ENCODE results near the gene WNT3A. TPM values are rescaled to one million over a fixed set of nuclear protein-coding genes. Genes with fewer than 3 reads are reported as not detected.

Gene WNT3A
- total and polyA plus RNA-seq, 2 donors (not counting 3 experiments of a cell fraction or from before 2014, with no cell fraction given), result not detected

DNA sequence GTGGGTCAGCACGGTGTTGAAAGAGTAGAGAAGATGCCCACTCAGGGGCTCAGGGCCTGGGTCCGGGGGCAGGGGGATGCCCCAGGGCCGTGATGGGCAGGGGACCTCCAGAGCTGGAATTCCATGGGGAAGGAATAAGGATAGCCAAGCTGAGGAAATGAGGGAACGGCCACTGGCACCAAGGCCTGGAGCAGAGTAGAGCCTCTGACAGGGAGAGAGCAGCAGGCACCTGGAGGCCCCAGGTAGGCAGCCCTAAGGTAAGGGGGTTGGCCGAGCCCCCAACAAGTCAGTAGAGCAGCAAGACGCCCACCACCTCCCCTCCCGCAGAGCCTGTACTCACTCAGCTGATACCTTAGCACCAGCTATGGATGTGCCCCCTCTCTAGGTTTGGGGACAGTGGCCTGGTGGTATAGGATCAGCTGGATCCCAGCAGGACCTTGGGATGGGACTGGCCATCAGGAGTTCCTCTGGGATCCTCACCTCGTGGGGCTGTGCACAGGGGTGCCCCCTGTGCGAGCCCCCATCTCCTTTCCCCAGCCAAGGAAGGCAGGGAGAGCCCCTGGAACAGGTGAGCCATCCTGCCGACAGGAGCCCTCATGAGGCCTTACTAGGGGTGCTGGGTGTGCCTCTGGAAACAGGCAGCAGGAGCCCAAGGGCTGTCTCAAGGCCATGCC lies 54.8 kb downstream of the WNT3A start:
- H3K27ac ChIP-seq (ENCODE audit: insufficient read depth, low read depth, low read length), result no peak overlapping the region
- BruUV-seq (replicated peaks), result no TSS peak
- POLR2A ChIA-PET, result no interaction called here
- CTCF ChIA-PET, result no interaction called here
- no peaks in the 10 kb centered on the region for H3K9me1 ChIP-seq (replicated peaks; ENCODE audit: control insufficient read depth, extremely low read depth, insufficient read depth, low read length)
- DNase-seq (ENCODE audit: low read depth, low spot score) (no peak), FAIRE-seq (no peak)
- no peak overlapping the region for H3K9ac ChIP-seq (replicated peaks; ENCODE audit: extremely low read depth, insufficient read depth, low read length)
- intact Hi-C loops (cut with micrococcal nuclease) (no loop called here), dilution Hi-C loops (cut with MboI; ENCODE audit: extremely low pct_ligation_motif_present, low sequenced_read_pairs) (no loop called here)
- no peak overlapping the region for H2AFZ ChIP-seq (ENCODE audit: low read depth, low read length)
- no peaks in the 10 kb centered on the region for H4K20me1 ChIP-seq (replicated peaks; ENCODE audit: control insufficient read depth, extremely low read depth, insufficient read depth, low read length)
- no peak overlapping the region for H3K4me3 ChIP-seq (replicated peaks in 1 of 3; ENCODE audit: insufficient read depth in 1 of 3, low read depth in 1 of 3, low read length in 3 of 3)
- TF ChIP-seq, protein P1, sequence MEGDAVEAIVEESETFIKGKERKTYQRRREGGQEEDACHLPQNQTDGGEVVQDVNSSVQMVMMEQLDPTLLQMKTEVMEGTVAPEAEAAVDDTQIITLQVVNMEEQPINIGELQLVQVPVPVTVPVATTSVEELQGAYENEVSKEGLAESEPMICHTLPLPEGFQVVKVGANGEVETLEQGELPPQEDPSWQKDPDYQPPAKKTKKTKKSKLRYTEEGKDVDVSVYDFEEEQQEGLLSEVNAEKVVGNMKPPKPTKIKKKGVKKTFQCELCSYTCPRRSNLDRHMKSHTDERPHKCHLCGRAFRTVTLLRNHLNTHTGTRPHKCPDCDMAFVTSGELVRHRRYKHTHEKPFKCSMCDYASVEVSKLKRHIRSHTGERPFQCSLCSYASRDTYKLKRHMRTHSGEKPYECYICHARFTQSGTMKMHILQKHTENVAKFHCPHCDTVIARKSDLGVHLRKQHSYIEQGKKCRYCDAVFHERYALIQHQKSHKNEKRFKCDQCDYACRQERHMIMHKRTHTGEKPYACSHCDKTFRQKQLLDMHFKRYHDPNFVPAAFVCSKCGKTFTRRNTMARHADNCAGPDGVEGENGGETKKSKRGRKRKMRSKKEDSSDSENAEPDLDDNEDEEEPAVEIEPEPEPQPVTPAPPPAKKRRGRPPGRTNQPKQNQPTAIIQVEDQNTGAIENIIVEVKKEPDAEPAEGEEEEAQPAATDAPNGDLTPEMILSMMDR (IDR thresholded peaks at IDR 0.05; ENCODE audit: extremely low read depth in 1 of 2, insufficient read depth in 1 of 2, low read depth in 1 of 2, low read length in 2 of 2), result no peak
- TF ChIP-seq POLR2A (IDR thresholded peaks at IDR 0.05; ENCODE audit: low read depth, low read length) (no peak), EZH2 (IDR thresholded peaks at IDR 0.05; ENCODE audit: borderline replicate concordance, low read depth, low read length, severe bottlenecking) (no peak), POLR2AphosphoS5 (IDR thresholded peaks at IDR 0.05; ENCODE audit: insufficient read depth, low read depth, low read length) (no peak), FOS (IDR thresholded peaks at IDR 0.05; ENCODE audit: borderline replicate concordance, insufficient read depth, low read length) (no peak), JUN (IDR thresholded peaks at IDR 0.05; ENCODE audit: borderline replicate concordance, insufficient read depth, insufficient read length, low read depth) (no peak), GATA2 (IDR thresholded peaks at IDR 0.05; ENCODE audit: insufficient read depth, insufficient read length, low read depth, low read length) (no peak), MYC (IDR thresholded peaks at IDR 0.05; ENCODE audit: low read depth, low read length) (no peak)
- TF ChIP-seq, protein P2, sequence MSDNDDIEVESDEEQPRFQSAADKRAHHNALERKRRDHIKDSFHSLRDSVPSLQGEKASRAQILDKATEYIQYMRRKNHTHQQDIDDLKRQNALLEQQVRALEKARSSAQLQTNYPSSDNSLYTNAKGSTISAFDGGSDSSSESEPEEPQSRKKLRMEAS (IDR thresholded peaks at IDR 0.05; ENCODE audit: insufficient read depth, insufficient read length), result no peak
- no peaks in the 10 kb centered on the region for H3K36me3 ChIP-seq (ENCODE audit: control insufficient read depth in 2 of 2, extremely low read depth in 1 of 2, insufficient read depth in 2 of 2, low read length in 2 of 2)
- H3K79me2 ChIP-seq (ENCODE audit: control insufficient read depth, insufficient read depth, low read length), result no peaks in the 10 kb centered on the region
- no peaks in the 10 kb centered on the region for H3K4me1 ChIP-seq (ENCODE audit: control insufficient read depth, extremely low read depth, insufficient read depth, low read length)
- H3K4me2 ChIP-seq (ENCODE audit: insufficient read depth, low read length), result no peak overlapping the region
- no peaks in the 10 kb centered on the region for H3K9me3 ChIP-seq (replicated peaks; ENCODE audit: control insufficient read depth, insufficient read depth, low read length)
- peaks cover 18 to 27% of the 10 kb centered on the region in 2 experiments for H3K27me3 ChIP-seq (ENCODE audit: control insufficient read depth in 2 of 2, insufficient read depth in 2 of 2, low read length in 2 of 2)

All from endothelial cell of umbilical vein (primary cell).